Activated CD4-positive, alpha-beta T cell treated with anti-CD3 and anti-CD28 coated beads, Interleukin-2, amount 10 ng/mL, durations not matched to agents 7 days and 5 days (primary cell): Measurements from ENCODE around the gene ZMIZ1. TPM values are rescaled to one million over a fixed set of nuclear protein-coding genes. Genes with fewer than 3 reads are reported as not detected.

Experiments used
- CTCF ChIA-PET: fragments of 350-600 bp; sonication (Branson Sonifier 250); formaldehyde crosslinking; loops from one replicate; lab custom pipeline; 2021; ENCODE audit warnings: antibody characterized with exemption; lab: Charles Lee
- POLR2A ChIA-PET: fragments of 350-600 bp; sonication (Branson Sonifier 250); formaldehyde crosslinking; loops from one replicate; lab custom pipeline; 2021; ENCODE audit warnings: antibody characterized with exemption; lab: Charles Lee
- DNase-seq: peaks from one replicate; pipeline ENCODE4 v3.0.0-alpha.2; 2020
- H3K27ac Mint-ChIP-seq: one replicate; pipeline ENCODE4 v1.8.0; 2021; ENCODE audit warnings: mild to moderate bottlenecking, moderate library complexity, mixed read lengths
- H3K27me3 Mint-ChIP-seq: one replicate; pipeline ENCODE4 v1.8.0; 2021; ENCODE audit warnings: mixed read lengths
- H3K36me3 Mint-ChIP-seq: one replicate; pipeline ENCODE4 v1.8.0; 2021; ENCODE audit warnings: low read depth, mixed read lengths
- H3K4me1 Mint-ChIP-seq: one replicate; pipeline ENCODE4 v1.8.0; 2021; ENCODE audit warnings: mixed read lengths
- H3K4me3 Mint-ChIP-seq: one replicate; pipeline ENCODE4 v1.8.0; 2021; ENCODE audit warnings: mild to moderate bottlenecking, moderate library complexity, mixed read lengths
- H3K9me3 Mint-ChIP-seq: one replicate; pipeline ENCODE4 v1.8.0; 2021; ENCODE audit warnings: mixed read lengths
- total RNA-seq, 2 experiments: library from RNA; stranded (reverse); gene quantifications; one replicate each; pipeline ENCODE4 v1.2.3, GENCODE V29; 2021

Gene ZMIZ1
- total RNA-seq, 2 experiments from 2014 or later, result 27.8 to 31.5 TPM

DNA sequence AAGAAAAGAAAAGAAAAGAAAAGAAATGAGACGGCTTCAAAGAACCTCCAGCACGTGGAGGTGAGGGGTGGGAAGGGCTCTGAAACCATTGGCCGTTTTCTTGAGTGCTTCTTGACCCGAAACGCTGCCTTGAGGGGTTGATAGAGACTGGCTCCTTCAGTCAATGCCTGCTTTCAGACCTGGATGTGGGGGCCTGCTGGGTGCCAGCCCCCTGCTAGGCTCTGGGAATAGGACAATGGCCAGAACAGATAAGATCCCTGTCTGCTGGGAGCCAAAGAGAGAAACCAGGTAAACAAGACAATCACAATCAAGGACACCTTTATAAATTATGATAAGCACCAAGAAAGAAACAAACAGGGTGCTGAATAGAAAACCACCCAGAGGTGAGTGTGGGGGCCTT, 27.7 kb downstream of the ZMIZ1 start:
- H3K9me3 Mint-ChIP-seq, result no peaks in the 10 kb centered on the region
- no peak overlapping the region for H3K4me3 Mint-ChIP-seq
- H3K4me1 Mint-ChIP-seq, result peaks cover 25% of the 10 kb centered on the region
- H3K27me3 Mint-ChIP-seq, result no peaks in the 10 kb centered on the region
- no peak for DNase-seq
- POLR2A ChIA-PET, result no interaction called here
- CTCF ChIA-PET, result interaction anchor here (1.0 kb wide), 1 partner anchor 15 kb away, joined by 3 read pairs; no protein-coding TSS in a partner anchor
- no peaks in the 10 kb centered on the region for H3K36me3 Mint-ChIP-seq
- no peak overlapping the region for H3K27ac Mint-ChIP-seq

DNA sequence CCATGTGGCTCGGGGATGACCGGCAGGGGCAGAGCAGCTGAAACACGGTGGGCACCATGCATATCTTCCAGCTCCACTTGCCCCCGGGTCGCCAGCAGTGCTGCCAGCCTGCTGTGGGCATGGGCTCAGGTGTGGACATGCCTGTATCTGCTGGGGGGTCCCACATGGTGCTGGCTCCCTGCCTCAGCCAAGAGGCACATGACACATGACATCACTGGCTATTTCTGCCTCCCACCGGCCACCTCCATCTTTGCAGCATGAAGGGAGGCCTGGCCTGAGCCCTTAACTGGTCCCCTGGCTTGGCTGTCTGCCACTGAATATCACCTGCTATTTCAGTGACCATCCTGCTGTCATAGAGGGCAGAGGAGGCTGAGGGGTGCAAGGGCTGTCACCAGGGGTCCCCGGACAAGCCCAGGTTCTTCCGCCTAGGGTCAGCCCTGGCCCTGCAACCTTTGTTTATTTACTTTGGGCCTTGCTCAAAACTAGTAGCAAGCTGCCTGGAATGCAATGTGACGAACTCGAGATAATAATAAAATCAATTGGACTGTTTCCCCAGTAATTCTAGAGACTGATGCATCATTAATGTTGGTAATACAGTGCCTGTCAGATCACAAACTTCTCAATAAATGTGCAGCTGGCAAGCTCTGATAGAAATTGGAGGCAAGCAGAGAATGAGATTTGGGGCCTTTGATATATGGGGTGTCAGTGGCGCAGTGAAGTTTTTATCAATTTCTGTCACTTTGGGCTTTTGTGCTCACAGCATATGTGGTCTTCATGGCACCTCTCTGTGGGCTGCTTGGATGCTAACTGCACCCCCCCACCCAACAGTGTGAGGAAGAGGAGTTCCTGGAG, 28.5 kb downstream of the ZMIZ1 start:
- H3K27me3 Mint-ChIP-seq, result no peaks in the 10 kb centered on the region
- peaks cover 27% of the 10 kb centered on the region for H3K4me1 Mint-ChIP-seq
- no peaks in the 10 kb centered on the region for H3K9me3 Mint-ChIP-seq
- POLR2A ChIA-PET, result no interaction called here
- CTCF ChIA-PET, result no interaction called here
- DNase-seq, result no peak
- H3K4me3 Mint-ChIP-seq, result no peak overlapping the region
- no peak overlapping the region for H3K27ac Mint-ChIP-seq
- no peaks in the 10 kb centered on the region for H3K36me3 Mint-ChIP-seq

DNA sequence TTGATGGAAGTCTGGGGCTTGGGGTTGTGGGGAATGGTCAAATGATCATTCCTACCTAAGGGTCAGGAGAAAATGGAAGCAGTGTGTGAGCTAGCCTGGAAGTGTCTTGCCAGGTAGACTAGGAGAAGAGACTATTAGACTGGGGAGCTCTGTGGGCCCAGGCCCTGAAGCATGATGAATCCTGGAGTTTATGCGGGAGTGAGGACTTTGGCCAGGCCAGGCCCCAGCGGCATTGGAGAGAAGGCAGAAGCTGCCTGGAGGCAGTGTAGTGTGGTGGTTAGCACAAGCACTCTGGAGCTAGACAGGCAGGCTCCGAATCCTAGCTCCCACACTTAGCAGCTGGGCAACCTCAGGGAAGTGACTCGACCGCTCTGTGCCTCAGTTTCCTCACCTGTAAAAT, 29.3 kb downstream of the ZMIZ1 start:
- H3K4me3 Mint-ChIP-seq, result no peak overlapping the region
- peaks cover 29% of the 10 kb centered on the region for H3K4me1 Mint-ChIP-seq
- no peaks in the 10 kb centered on the region for H3K36me3 Mint-ChIP-seq
- ChIA-PET POLR2A (no interaction called here), CTCF (interaction anchor here (0.8 to 1.2 kb wide), 4 partner anchors 9 to 97 kb away, joined by 3 to 4 read pairs (median 3); no protein-coding TSS in a partner anchor)
- DNase-seq, result no peak
- H3K9me3 Mint-ChIP-seq, result no peaks in the 10 kb centered on the region
- H3K27me3 Mint-ChIP-seq, result no peaks in the 10 kb centered on the region
- H3K27ac Mint-ChIP-seq, result no peak overlapping the region

DNA sequence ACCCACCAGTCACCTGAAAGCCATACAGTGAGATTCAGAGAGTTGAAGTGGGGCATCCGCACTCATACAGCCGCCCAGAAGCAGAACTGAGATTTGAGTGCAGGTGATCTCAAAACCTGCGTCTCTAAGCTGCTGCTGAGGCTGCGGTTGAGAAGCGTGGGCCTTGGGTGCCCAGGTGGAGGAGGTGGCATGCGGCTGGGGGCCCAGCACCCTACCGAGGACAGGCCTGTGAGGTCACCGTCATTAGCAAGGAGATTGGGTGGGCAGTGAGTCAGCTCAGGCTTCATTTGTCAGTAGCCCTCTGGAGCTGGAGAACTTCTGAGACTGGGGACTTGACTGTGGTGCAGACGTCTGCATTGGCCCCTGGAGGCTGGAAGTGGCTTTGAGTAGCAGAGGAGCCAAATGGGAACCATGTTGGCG, 29.8 kb downstream of the ZMIZ1 start:
- no peak overlapping the region for H3K4me3 Mint-ChIP-seq
- H3K27me3 Mint-ChIP-seq, result no peaks in the 10 kb centered on the region
- POLR2A ChIA-PET, result no interaction called here
- H3K27ac Mint-ChIP-seq, result no peak overlapping the region
- H3K9me3 Mint-ChIP-seq, result no peaks in the 10 kb centered on the region
- H3K36me3 Mint-ChIP-seq, result no peaks in the 10 kb centered on the region
- CTCF ChIA-PET, result interaction anchor here (0.8 to 1.2 kb wide), 4 partner anchors 10 to 97 kb away, joined by 3 to 4 read pairs (median 3); no protein-coding TSS in a partner anchor
- no peak for DNase-seq
- H3K4me1 Mint-ChIP-seq, result peaks cover 28% of the 10 kb centered on the region

DNA sequence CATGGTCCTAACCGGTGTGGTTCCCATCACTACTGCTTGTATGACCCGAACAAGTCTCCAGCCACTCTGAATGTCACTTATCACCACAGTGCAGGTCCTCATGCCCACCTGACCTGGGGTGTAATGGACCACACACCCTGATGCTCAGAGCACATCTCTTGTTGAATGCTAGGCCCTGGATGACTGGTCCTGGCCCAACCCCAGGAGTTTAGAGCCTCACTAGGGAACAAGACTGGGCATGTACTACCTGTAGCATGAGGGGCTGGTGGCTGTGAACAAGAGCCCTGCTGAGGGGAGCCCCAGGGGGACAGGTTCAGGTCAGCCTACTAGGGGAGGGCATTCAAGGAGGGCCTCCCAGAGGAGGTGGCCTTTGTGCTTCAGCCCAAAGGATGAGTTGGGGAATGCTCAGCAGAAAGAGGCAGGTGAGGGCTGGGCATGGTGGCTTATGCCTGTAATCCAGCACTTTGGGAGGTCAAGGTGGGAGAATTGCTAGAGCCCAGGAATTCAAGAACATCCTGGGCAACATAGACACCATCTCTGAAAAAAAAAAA, 31.2 kb downstream of the ZMIZ1 start:
- no peak overlapping the region for H3K4me3 Mint-ChIP-seq
- no peak for DNase-seq
- CTCF ChIA-PET, result no interaction called here
- H3K27ac Mint-ChIP-seq, result peak overlapping the region; percentile 16
- POLR2A ChIA-PET, result no interaction called here
- H3K36me3 Mint-ChIP-seq, result no peaks in the 10 kb centered on the region
- H3K9me3 Mint-ChIP-seq, result no peaks in the 10 kb centered on the region
- H3K4me1 Mint-ChIP-seq, result peaks cover 26% of the 10 kb centered on the region
- H3K27me3 Mint-ChIP-seq, result no peaks in the 10 kb centered on the region

DNA sequence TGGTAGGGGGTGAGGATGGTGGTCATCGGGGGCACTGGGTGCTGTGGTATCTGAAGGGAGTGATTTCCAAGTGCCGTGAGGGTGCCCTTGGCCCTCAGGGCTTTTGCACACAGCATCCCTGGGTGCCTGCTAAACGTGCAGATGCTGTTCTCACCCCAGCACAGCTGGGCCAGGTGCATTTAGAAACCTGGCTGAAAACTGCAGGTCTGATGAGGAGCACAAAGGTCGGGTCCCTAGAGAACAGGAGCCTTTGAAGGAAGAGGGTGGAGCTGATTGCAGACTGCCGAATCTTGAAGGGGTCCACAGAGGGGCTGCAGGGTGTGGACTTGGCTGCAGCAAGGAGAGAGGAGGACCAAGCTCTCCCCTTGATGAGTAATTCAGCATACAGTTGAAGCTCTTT, 32.0 kb downstream of the ZMIZ1 start:
- no peak for DNase-seq
- ChIA-PET POLR2A (no interaction called here), CTCF (interaction anchor here (0.6 to 1.2 kb wide), 2 partner anchors 10 kb away, joined by 4 to 6 read pairs; no protein-coding TSS in a partner anchor)
- H3K4me1 Mint-ChIP-seq, result peaks cover 26% of the 10 kb centered on the region
- no peak overlapping the region for H3K4me3 Mint-ChIP-seq
- H3K27me3 Mint-ChIP-seq, result no peaks in the 10 kb centered on the region
- H3K36me3 Mint-ChIP-seq, result no peaks in the 10 kb centered on the region
- no peak overlapping the region for H3K27ac Mint-ChIP-seq
- H3K9me3 Mint-ChIP-seq, result no peaks in the 10 kb centered on the region

DNA sequence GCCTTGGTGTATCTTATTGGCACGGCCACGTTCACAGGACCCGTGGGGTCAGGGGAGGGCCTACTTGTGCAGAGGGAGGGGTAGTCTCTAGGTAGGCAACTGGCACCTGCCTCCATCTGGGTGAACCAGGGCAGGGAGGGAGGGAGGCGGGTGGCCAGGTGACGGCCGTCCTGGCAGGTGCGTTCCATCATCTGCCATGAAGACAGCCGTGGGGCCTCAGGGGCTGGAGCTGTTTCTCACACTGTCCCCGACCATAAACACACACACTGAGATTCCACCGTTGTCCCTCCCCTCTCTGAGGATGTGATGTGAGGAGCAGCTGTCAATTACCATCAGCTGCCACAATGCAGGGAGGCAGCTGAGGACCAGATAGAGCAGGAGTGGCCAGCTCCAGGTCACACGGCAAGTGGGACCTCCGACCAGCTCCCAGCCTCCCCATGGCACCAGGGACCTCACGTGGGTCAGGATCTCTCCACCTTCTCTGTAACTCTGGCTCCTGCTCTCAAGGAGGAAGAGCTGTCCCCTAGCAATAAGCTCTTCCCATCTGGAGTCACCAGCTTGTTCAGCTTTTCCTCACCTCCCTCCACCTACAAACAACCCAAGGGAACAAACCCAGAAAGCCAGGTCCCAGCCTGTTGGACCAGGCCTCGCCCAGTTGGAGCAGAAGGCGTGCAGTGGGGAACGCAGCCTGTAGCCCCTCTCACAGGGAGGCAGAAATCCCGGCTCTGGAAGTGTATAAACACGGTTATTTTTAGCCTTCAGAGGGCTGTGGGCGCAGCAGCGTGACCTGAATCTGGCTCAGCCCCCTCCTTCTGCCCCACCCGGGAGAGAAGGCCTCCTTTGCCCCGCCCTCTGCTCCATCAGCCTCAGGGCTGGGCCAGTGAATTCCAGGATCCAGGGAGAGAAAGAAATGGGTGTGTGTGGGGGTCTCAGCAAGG, 33.1 kb downstream of the ZMIZ1 start:
- CTCF ChIA-PET, result interaction anchor here (0.6 to 1.3 kb wide), 6 partner anchors 9 to 89 kb away, joined by 3 to 4 read pairs (median 4); no protein-coding TSS in a partner anchor
- DNase-seq, result no peak
- Mint-ChIP-seq H3K27me3 (no peaks in the 10 kb centered on the region), H3K9me3 (no peaks in the 10 kb centered on the region), H3K4me3 (no peak overlapping the region), H3K27ac (no peak overlapping the region), H3K4me1 (peaks cover 26% of the 10 kb centered on the region), H3K36me3 (no peaks in the 10 kb centered on the region)
- POLR2A ChIA-PET, result no interaction called here

DNA sequence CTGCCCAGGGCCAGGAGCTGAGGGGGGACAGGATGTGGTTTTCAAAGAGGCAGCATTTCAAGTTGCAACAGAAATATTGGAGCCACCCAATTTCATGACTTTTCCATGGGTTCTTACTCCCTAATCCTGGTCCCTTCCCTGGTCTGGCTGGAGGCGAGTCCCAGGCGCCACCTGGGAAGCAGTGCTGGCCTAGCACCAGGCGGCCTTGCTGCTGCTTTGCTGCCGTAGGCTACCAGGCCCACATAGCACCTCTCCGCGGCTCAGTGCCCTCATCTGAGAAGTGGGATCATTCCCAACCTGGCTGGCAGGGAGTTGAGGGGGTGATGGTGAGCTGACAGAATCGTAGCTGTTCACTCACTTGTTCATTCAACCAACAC, 33.7 kb downstream of the ZMIZ1 start:
- Mint-ChIP-seq H3K27ac (no peak overlapping the region), H3K4me3 (no peak overlapping the region), H3K9me3 (no peaks in the 10 kb centered on the region), H3K4me1 (peaks cover 26% of the 10 kb centered on the region), H3K36me3 (no peaks in the 10 kb centered on the region), H3K27me3 (no peaks in the 10 kb centered on the region)
- ChIA-PET POLR2A (no interaction called here), CTCF (interaction anchor here (1.0 to 1.3 kb wide), 3 partner anchors 16 to 88 kb away, joined by 3 to 4 read pairs (median 3); no protein-coding TSS in a partner anchor)
- DNase-seq, result no peak

DNA sequence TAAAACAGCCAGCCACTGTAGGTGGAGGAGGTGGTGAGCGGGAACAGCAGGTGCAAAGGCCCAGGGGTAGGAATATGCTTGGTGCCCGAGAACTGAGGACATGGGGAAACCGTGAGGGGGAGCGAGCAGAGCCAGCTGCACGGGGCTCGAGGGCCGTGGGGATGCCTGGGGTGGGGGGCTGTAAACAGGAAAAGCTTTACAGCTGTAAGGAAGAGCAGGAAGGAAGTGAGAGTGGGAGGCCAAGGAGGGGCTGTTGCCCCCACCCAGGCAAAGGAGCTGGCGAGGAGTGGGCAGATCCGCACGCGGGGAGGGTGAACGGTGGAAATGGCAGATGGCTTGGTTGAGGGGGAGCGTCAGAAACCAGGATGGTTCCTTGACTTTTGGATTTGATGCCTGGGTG, 34.4 kb downstream of the ZMIZ1 start:
- POLR2A ChIA-PET, result no interaction called here
- H3K4me1 Mint-ChIP-seq, result peaks cover 26% of the 10 kb centered on the region
- no peak for DNase-seq

DNA sequence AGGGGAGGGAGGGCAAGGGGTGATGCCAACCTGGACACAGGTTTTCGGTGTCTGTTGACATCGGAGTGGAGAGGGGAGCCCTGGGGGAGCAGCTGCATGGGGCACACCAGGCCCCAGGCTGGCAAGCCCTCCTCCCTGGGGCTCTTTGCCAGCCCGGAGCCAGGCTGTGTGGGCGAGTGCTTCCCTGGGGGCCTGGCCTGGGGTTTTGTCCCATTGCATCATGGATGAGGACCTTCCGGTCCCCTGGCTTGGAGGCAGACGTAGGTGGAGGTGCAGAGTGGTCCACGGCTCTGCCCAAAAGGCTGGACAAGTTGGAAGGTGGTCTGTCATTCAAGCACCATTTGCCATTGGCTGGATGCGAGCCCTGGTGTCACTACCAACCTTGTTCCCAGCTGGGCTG, 34.8 kb downstream of the ZMIZ1 start:
- DNase-seq, result no peak
- Mint-ChIP-seq H3K27ac (no peak overlapping the region), H3K36me3 (no peaks in the 10 kb centered on the region), H3K9me3 (no peaks in the 10 kb centered on the region), H3K4me1 (peaks cover 26% of the 10 kb centered on the region), H3K4me3 (no peak overlapping the region), H3K27me3 (no peaks in the 10 kb centered on the region)
- CTCF ChIA-PET, result interaction anchor here (0.9 to 1.4 kb wide), 3 partner anchors 10 to 33 kb away, joined by 3 to 4 read pairs (median 3); no protein-coding TSS in a partner anchor
- POLR2A ChIA-PET, result no interaction called here

More for the DNA sequence above, 34.4 kb downstream of the ZMIZ1 start:
- Mint-ChIP-seq H3K36me3 (no peaks in the 10 kb centered on the region), H3K4me3 (no peak overlapping the region), H3K27me3 (no peaks in the 10 kb centered on the region), H3K9me3 (no peaks in the 10 kb centered on the region), H3K27ac (peak overlapping the region; percentile 67)
- CTCF ChIA-PET, result interaction anchor here (0.9 to 1.3 kb wide), 2 partner anchors 15 to 34 kb away, joined by 3 to 4 read pairs; no protein-coding TSS in a partner anchor

DNA sequence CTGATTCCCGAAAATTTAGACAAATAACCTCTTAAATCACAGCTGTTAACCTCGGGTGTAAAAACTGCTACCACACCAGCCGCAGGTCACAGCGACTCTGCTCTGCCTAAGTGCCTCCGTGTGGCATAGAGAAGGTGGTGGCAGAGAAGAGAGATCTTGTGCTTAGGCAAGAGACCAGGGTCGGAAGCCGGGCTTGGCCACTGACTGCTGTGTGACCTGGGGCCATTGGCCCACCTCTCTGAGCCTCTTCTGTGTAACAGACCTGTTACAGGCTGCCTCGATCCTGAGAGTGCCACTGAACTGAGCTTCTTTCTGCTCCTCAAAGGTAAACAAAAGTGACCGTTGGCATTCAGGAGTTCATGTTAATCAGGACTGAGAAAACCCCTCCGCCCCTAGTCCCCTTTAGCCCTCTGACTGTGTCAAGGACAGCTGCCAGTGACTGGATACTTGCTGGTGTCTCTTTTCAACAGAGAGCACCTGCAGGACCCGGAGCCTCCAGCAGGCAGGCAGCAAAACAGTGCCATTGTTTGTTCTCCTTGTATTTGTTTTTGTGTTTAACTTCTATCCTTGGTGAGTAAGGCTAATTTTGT, 36.5 kb downstream of the ZMIZ1 start:
- H3K4me1 Mint-ChIP-seq, result peaks cover 26% of the 10 kb centered on the region
- H3K27ac Mint-ChIP-seq, result no peak overlapping the region
- ChIA-PET CTCF (interaction anchor here (0.9 to 2.0 kb wide), 5 partner anchors 10 to 82 kb away, joined by 3 to 5 read pairs (median 3); no protein-coding TSS in a partner anchor), POLR2A (no interaction called here)
- H3K27me3 Mint-ChIP-seq, result no peaks in the 10 kb centered on the region
- DNase-seq, result no peak
- H3K9me3 Mint-ChIP-seq, result no peaks in the 10 kb centered on the region
- H3K36me3 Mint-ChIP-seq, result no peaks in the 10 kb centered on the region
- H3K4me3 Mint-ChIP-seq, result no peak overlapping the region

DNA sequence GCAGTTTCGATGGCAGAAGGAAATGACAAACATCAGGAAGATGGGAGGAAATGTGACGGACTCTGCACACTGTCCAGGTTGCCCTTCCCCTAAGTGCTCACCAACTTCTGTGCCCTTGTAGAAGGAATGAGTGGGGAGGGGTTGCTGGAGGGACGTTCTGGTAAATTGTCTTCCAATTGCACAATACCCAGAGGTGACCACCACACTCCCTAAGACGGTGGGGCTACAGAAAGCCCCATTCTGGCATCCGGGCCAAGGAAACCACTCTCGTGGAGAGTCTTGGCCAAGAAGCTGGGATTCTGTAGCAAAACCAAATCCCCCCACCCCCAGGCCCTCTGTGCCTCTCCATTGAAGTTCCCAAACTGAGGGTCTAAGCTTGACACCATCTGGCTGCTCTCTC, 37.1 kb downstream of the ZMIZ1 start:
- Mint-ChIP-seq H3K27ac (no peak overlapping the region), H3K36me3 (no peaks in the 10 kb centered on the region), H3K4me3 (no peak overlapping the region), H3K27me3 (no peaks in the 10 kb centered on the region), H3K9me3 (no peaks in the 10 kb centered on the region), H3K4me1 (peaks cover 26% of the 10 kb centered on the region)
- POLR2A ChIA-PET, result no interaction called here
- DNase-seq, result no peak
- CTCF ChIA-PET, result interaction anchor here (0.9 to 2.0 kb wide), 4 partner anchors 9 to 304 kb away, joined by 3 to 5 read pairs (median 3); no protein-coding TSS in a partner anchor
